H1 (cell line): ENCODE results near the gene DGKA.

Experiments
- CTCF ChIP-seq, 3 experiments: IDR thresholded peaks; 1 replicate in 2 of 3; 2 replicates in 1 of 3; pipeline versions ENCODE4 v1.5.1 to v1.6.1; 2011; ENCODE audit warnings: low read length in 3 of 3, mild to moderate bottlenecking in 3 of 3, inconsistent platforms in 2 of 3, low read depth in 1 of 3, moderate library complexity in 1 of 3; ENCODE audit not compliant: insufficient read depth in 1 of 3; ENCODE audit errors: control extremely low read depth in 1 of 3
- POLR2A ChIP-seq, 2 experiments: IDR thresholded peaks; 1 replicate in 1 of 2; 2 replicates in 1 of 2; pipeline ENCODE4 v1.6.1; 2011; ENCODE audit warnings: low read depth in 2 of 2, low read length in 2 of 2, mild to moderate bottlenecking in 2 of 2; ENCODE audit errors: control extremely low read depth in 1 of 2
- RFX5 ChIP-seq: IDR thresholded peaks from 2 replicates; pipeline ENCODE4 v1.6.1; 2011; ENCODE audit warnings: low read depth, low read length, improper control_type of control experiment, borderline replicate concordance

- no peak for TF ChIP-seq POLR2A (IDR thresholded peaks at IDR 0.05; ENCODE audit: control extremely low read depth in 1 of 2, low read depth in 2 of 2, low read length in 2 of 2)
- TF ChIP-seq RFX5: no peak
- TF ChIP-seq CTCF (IDR thresholded peaks at IDR 0.05; ENCODE audit: control extremely low read depth in 1 of 3, insufficient read depth in 1 of 3, low read depth in 1 of 3, low read length in 3 of 3): peak in 2 of 3 experiments; percentile 28 to 61; a peak in 2 of 4 replicates
Measured at GRCh38 chr12:55930771-55931316, at the start of gene DGKA.
